ENCODE results near the gene GIPC1.

The GIPC1 gene

GRCh38 chr19:14487370-14488125, 8.4 kb downstream of the GIPC1 start:
- DNase-seq = no peak

- no peak for DNase-seq
Measured at GRCh38 chr19:14482172-14482941, 13.6 kb downstream of the GIPC1 start.

- DNase-seq = no peak
Measured at GRCh38 chr19:14480700-14481079, 15.2 kb downstream of the GIPC1 start.

GRCh38 chr19:14479975-14480699, 15.8 kb downstream of the GIPC1 start:
- DNase-seq = peak; percentile 55

- DNase-seq = no peak
Measured at GRCh38 chr19:14479309-14479974, 16.5 kb downstream of the GIPC1 start.

- no peak for DNase-seq
Measured at GRCh38 chr19:14478113-14478545, 17.8 kb downstream of the GIPC1 start.

- DNase-seq = no peak
Measured at GRCh38 chr19:14477418-14478112, 18.4 kb downstream of the GIPC1 start.

- DNase-seq = peak; percentile 69
Measured at GRCh38 chr19:14476673-14477401, 19.1 kb downstream of the GIPC1 start.

- no peak for DNase-seq
Measured at GRCh38 chr19:14476327-14476672, 19.6 kb downstream of the GIPC1 start.

- peak; percentile 21 for DNase-seq
Measured at GRCh38 chr19:14475251-14476073, 20.5 kb downstream of the GIPC1 start, which contains the start of gene PTGER1. Gene PTGER1 (minus strand): TSS chr19:14475354. CDS start chr19:14474320, 1,034 bp downstream.

GRCh38 chr19:14474827-14475226, 21.1 kb downstream of the GIPC1 start:
- DNase-seq = no peak

GRCh38 chr19:14473978-14474578, 21.8 kb downstream of the GIPC1 start:
- no peak for DNase-seq

GRCh38 chr19:14473073-14473977, 22.6 kb downstream of the GIPC1 start:
- DNase-seq = no peak

- DNase-seq = peak; percentile 71
Measured at GRCh38 chr19:14472202-14472938, 23.6 kb downstream of the GIPC1 start.

GRCh38 chr19:14471436-14472187, 24.3 kb downstream of the GIPC1 start:
- no peak for DNase-seq

- DNase-seq = no peak
Measured at GRCh38 chr19:14470031-14470876, 25.7 kb downstream of the GIPC1 start.

- DNase-seq = no peak
Measured at GRCh38 chr19:14467816-14468215, 28.1 kb downstream of the GIPC1 start.
